Ascending aorta (tissue), 2 donors: ENCODE results near the gene ATXN7L1. TPM values are rescaled to one million over a fixed set of nuclear protein-coding genes. Genes with fewer than 3 reads are reported as not detected.
"Not testable (repeated sequence)": the region's sequence is repeated elsewhere in the genome, so short reads cannot be mapped to it uniquely, and the experiment has no call there.

Experiments
- DNase-seq, 2 donors: peaks; one replicate each; pipeline ENCODE4 v3.0.0-alpha.2; 2019; ENCODE audit warnings: low spot score in 2 of 2
- H3K27ac ChIP-seq, 2 donors: fragments of 200-600 bp; sonication (generic); one replicate each; pipeline ENCODE4 v1.5.1; 2016 to 2017; ENCODE audit warnings: mild to moderate bottlenecking in 1 of 2
- H3K27me3 ChIP-seq: fragments of 200-600 bp; sonication (generic); one replicate; pipeline ENCODE4 v1.5.1; 2017
- H3K36me3 ChIP-seq, 2 donors: fragments of 200-600 bp; sonication (generic); one replicate each; pipeline ENCODE4 v1.5.1; 2016
- H3K4me1 ChIP-seq, 2 donors: fragments of 200-600 bp; sonication (generic); one replicate each; pipeline ENCODE4 v1.5.1; 2016 to 2017; ENCODE audit warnings: mild to moderate bottlenecking in 1 of 2
- H3K4me3 ChIP-seq, 2 donors: fragments of 200-600 bp; sonication (generic); one replicate each; pipeline ENCODE4 v1.5.1; 2016 to 2017; ENCODE audit warnings: mild to moderate bottlenecking in 1 of 2
- H3K9me3 ChIP-seq, 2 donors: fragments of 200-600 bp; sonication (generic); one replicate each; pipeline ENCODE4 v1.5.1; 2016
- intact Hi-C: fragments of 100-400 bp; cut with DNase I; formaldehyde crosslinking; loops from one replicate; pipeline ENCODE4 v1.15.1; 2023
- total RNA-seq: library from RNA; depleted of rRNA; stranded (reverse); fragments of >200 nt; gene quantifications from one replicate; pipeline ENCODE4 v1.1.0, GENCODE V29; 2016
- TF ChIP-seq, protein P1 (sequence below), 3 experiments: fragments of 200-600 bp in 2 of 3; fragments of 450-650 bp in 1 of 3; sonication (generic) in 2 of 3; IDR thresholded peaks; one replicate each; pipeline ENCODE4 v1.5.1; 2016 to 2019; ENCODE audit warnings: antibody characterized with exemption in 3 of 3, mild to moderate bottlenecking in 1 of 3, moderate library complexity in 1 of 3

ATXN7L1 gene
- total RNA-seq, 1 donor from 2014 or later, result 7.5 TPM

DNA sequence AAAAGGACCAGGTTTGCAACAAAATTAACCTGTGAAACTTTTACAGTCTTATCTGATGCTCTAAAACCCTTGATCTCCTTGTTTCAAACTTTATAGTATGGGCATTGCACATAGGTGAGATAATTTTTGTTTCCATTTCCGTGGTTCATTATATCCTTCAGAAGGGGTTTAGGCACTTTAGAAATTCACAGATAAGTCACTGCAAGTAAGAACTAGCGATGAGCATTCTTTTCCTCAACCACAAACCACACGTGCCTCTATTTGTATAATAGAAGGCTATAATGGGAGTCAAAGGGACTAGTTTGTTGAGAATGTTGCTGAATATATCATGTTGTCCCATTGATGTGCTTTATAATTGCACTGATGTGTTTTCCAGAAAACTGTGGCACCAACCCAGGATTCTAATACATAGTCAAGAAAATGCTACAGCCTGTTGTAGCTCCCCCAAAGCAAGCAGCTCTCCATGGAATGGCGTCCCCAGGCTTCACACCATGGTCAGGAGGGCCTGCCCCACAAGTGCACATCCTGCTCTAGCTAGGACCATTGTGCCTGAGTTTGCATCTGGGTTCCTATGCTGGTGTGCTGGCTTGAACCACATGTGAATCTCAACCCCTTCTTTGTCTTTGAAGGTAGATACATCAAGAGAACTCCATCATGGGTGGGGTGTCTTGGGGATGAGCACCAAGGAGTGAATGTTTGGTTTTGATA, 14.0 kb upstream of the ATXN7L1 start:
- Histone ChIP-seq H3K27ac (no peak overlapping the region), H3K36me3 (peaks cover 0 to 9% of the 10 kb centered on the region in 2 donors), H3K4me3 (no peak overlapping the region), H3K4me1 (no peaks in the 10 kb centered on the region), H3K9me3 (no peaks in the 10 kb centered on the region), H3K27me3 (no peaks in the 10 kb centered on the region)
- DNase-seq, result no peak
- intact Hi-C loops, result no loop called here
- TF ChIP-seq, protein P1, sequence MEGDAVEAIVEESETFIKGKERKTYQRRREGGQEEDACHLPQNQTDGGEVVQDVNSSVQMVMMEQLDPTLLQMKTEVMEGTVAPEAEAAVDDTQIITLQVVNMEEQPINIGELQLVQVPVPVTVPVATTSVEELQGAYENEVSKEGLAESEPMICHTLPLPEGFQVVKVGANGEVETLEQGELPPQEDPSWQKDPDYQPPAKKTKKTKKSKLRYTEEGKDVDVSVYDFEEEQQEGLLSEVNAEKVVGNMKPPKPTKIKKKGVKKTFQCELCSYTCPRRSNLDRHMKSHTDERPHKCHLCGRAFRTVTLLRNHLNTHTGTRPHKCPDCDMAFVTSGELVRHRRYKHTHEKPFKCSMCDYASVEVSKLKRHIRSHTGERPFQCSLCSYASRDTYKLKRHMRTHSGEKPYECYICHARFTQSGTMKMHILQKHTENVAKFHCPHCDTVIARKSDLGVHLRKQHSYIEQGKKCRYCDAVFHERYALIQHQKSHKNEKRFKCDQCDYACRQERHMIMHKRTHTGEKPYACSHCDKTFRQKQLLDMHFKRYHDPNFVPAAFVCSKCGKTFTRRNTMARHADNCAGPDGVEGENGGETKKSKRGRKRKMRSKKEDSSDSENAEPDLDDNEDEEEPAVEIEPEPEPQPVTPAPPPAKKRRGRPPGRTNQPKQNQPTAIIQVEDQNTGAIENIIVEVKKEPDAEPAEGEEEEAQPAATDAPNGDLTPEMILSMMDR (IDR thresholded peaks at IDR 0.05), result no peak

DNA sequence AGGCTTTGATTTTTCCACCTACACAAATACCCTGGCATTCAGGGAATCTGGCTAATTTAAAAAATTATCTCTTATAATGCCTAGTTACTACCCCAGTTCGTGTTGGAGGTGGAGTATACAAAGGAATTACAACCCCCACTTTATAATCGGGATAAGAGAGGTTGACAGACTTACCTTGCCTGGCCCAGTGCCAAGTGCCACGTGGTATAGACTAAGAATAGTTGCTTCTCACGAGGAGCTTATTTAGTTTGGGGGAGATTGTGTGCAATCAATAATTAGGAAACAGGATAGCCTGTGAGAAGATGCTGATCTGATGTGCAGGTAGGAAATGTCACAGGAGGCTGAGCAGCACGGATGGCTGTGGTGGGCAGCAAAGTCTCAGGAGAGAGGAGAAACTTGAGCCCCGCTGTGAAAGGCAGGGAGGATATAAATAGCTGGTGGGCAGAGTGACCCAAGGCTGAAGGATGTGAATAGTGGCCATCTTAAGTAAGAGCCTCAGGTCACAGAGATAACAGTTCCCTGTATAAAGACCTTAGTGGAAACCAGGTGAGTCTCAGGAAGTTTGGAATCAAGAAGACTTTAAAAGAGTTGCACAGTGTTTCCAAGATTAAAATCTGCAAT, 11.3 kb upstream of the ATXN7L1 start:
- H3K9me3 ChIP-seq, result no peaks in the 10 kb centered on the region
- no peaks in the 10 kb centered on the region for H3K4me1 ChIP-seq
- intact Hi-C loops, result no loop called here
- no peaks in the 10 kb centered on the region for H3K27me3 ChIP-seq
- TF ChIP-seq, protein P1 (IDR thresholded peaks at IDR 0.05), result no peak
- peaks cover 0 to 9% of the 10 kb centered on the region in 2 donors for H3K36me3 ChIP-seq
- no peak overlapping the region for H3K4me3 ChIP-seq
- no peak for DNase-seq
- no peak overlapping the region for H3K27ac ChIP-seq

GRCh38 chr7:105886776-105887175, 10.4 kb upstream of the ATXN7L1 start:
- no peak for DNase-seq
- no peak overlapping the region for H3K4me3 ChIP-seq
- no peak overlapping the region for H3K27ac ChIP-seq
- TF ChIP-seq, protein P1 (IDR thresholded peaks at IDR 0.05), result no peak
- peaks cover 0 to 9% of the 10 kb centered on the region in 2 donors for H3K36me3 ChIP-seq
- H3K27me3 ChIP-seq, result no peaks in the 10 kb centered on the region
- no peaks in the 10 kb centered on the region for H3K4me1 ChIP-seq
- intact Hi-C loops, result no loop called here
- H3K9me3 ChIP-seq, result no peaks in the 10 kb centered on the region

GRCh38 chr7:105885387-105886111, 9.2 kb upstream of the ATXN7L1 start:
- intact Hi-C loops, result no loop called here
- H3K27me3 ChIP-seq, result no peaks in the 10 kb centered on the region
- peaks cover 0 to 1% of the 10 kb centered on the region in 2 donors for H3K36me3 ChIP-seq
- TF ChIP-seq, protein P1 (IDR thresholded peaks at IDR 0.05), result no peak
- H3K27ac ChIP-seq, result no peak overlapping the region
- H3K4me1 ChIP-seq, result no peaks in the 10 kb centered on the region
- H3K9me3 ChIP-seq, result no peaks in the 10 kb centered on the region
- DNase-seq, result no peak
- H3K4me3 ChIP-seq, result no peak overlapping the region

GRCh38 chr7:105883179-105883578, 6.8 kb upstream of the ATXN7L1 start:
- H3K36me3 ChIP-seq, H3K9me3 ChIP-seq, DNase-seq, H3K4me1 ChIP-seq, H3K27ac ChIP-seq, intact Hi-C loops, H3K4me3 ChIP-seq, H3K27me3 ChIP-seq: not testable (repeated sequence)

GRCh38 chr7:105881439-105881838, 5.0 kb upstream of the ATXN7L1 start:
- Histone ChIP-seq H3K4me1 (peaks cover 3 to 4% of the 10 kb centered on the region in 2 donors), H3K27ac (no peak overlapping the region), H3K4me3 (no peak overlapping the region), H3K9me3 (no peaks in the 10 kb centered on the region), H3K36me3 (no peaks in the 10 kb centered on the region), H3K27me3 (no peaks in the 10 kb centered on the region)
- intact Hi-C loops, result no loop called here
- DNase-seq, result no peak
- TF ChIP-seq, protein P1 (IDR thresholded peaks at IDR 0.05), result no peak
